Neural crest cell (in vitro differentiated cells): Measurements from ENCODE around the gene PXT1. TPM values are rescaled to one million over a fixed set of nuclear protein-coding genes. Genes with fewer than 3 reads are reported as not detected.
"Not testable (repeated sequence)": the region's sequence is repeated elsewhere in the genome, so short reads cannot be mapped to it uniquely, and the experiment has no call there.

ENCODE experiments used
- DNase-seq: peaks from one replicate; pipeline ENCODE4 v3.0.0; 2021; ENCODE audit warnings: low read depth, mixed read lengths, low spot score
- H3K27ac Mint-ChIP-seq: one replicate; pipeline ENCODE4 v1.8.0; 2021; ENCODE audit warnings: mild to moderate bottlenecking, mixed read lengths; ENCODE audit not compliant: unreplicated experiment
- H3K27me3 Mint-ChIP-seq: 2 replicates; pipeline ENCODE4 v1.8.0; 2021; ENCODE audit warnings: low read depth, mild to moderate bottlenecking, mixed read lengths
- H3K36me3 Mint-ChIP-seq: 2 replicates; pipeline ENCODE4 v1.8.0; 2021; ENCODE audit warnings: low read depth, mild to moderate bottlenecking, mixed read lengths
- H3K4me1 Mint-ChIP-seq: 2 replicates; pipeline ENCODE4 v1.8.0; 2021; ENCODE audit warnings: mixed read lengths
- H3K4me3 Mint-ChIP-seq: one replicate; pipeline ENCODE4 v1.8.0; 2021; ENCODE audit warnings: mild to moderate bottlenecking, mixed read lengths
- H3K9me3 Mint-ChIP-seq: 2 replicates; pipeline ENCODE4 v1.8.0; 2021; ENCODE audit warnings: mixed read lengths
- CTCF ChIP-seq: fragments of 200-600 bp; sonication (generic); conservative IDR thresholded peaks from 2 replicates; pipeline ENCODE4 v1.5.0; 2021; ENCODE audit warnings: antibody characterized with exemption, mild to moderate bottlenecking
- total RNA-seq: library from RNA; stranded (reverse); gene quantifications from 2 replicates; pipeline ENCODE4 v1.2.1, GENCODE V29; 2021

The PXT1 gene
- total RNA-seq, 1 donor from 2014 or later, result 0.14 TPM

- TF ChIP-seq CTCF, result no peak
- Mint-ChIP-seq H3K4me1 (peaks cover 4% of the 10 kb centered on the region), H3K36me3 (no peaks in the 10 kb centered on the region), H3K27ac (no peak overlapping the region), H3K9me3 (no peaks in the 10 kb centered on the region), H3K27me3 (no peaks in the 10 kb centered on the region), H3K4me3 (no peak overlapping the region)
- DNase-seq, result no peak
Observed at GRCh38 chr6:36460916-36461315, 18.3 kb upstream of the PXT1 start.

GRCh38 chr6:36459501-36459900, 16.8 kb upstream of the PXT1 start:
- Mint-ChIP-seq H3K27me3 (no peaks in the 10 kb centered on the region), H3K4me1 (peaks cover 4% of the 10 kb centered on the region), H3K36me3 (no peaks in the 10 kb centered on the region), H3K27ac (no peak overlapping the region), H3K9me3 (no peaks in the 10 kb centered on the region), H3K4me3 (no peak overlapping the region)
- no peak for DNase-seq
- no peak for TF ChIP-seq CTCF

GRCh38 chr6:36455486-36456027, 12.9 kb upstream of the PXT1 start:
- no peak overlapping the region for H3K4me3 Mint-ChIP-seq
- no peak overlapping the region for H3K27ac Mint-ChIP-seq
- H3K9me3 Mint-ChIP-seq, result no peaks in the 10 kb centered on the region
- no peak for DNase-seq
- H3K4me1 Mint-ChIP-seq, result peaks cover 4% of the 10 kb centered on the region
- H3K27me3 Mint-ChIP-seq, result no peaks in the 10 kb centered on the region
- TF ChIP-seq CTCF, result no peak
- H3K36me3 Mint-ChIP-seq, result no peaks in the 10 kb centered on the region

- H3K27ac Mint-ChIP-seq, H3K4me1 Mint-ChIP-seq, H3K27me3 Mint-ChIP-seq, H3K9me3 Mint-ChIP-seq, DNase-seq, H3K4me3 Mint-ChIP-seq: not testable (repeated sequence)
- H3K36me3 Mint-ChIP-seq, result peaks cover 12% of the 10 kb centered on the region
Observed at GRCh38 chr6:36452897-36453296, 10.2 kb upstream of the PXT1 start.

- peaks cover 12% of the 10 kb centered on the region for H3K36me3 Mint-ChIP-seq
- H3K4me1 Mint-ChIP-seq, result peaks cover 14% of the 10 kb centered on the region
- H3K27ac Mint-ChIP-seq, H3K27me3 Mint-ChIP-seq, H3K9me3 Mint-ChIP-seq, DNase-seq, H3K4me3 Mint-ChIP-seq: not testable (repeated sequence)
Observed at GRCh38 chr6:36449173-36449572, 6.5 kb upstream of the PXT1 start.

GRCh38 chr6:36445621-36446020, 3.0 kb upstream of the PXT1 start:
- peaks cover 12% of the 10 kb centered on the region for H3K36me3 Mint-ChIP-seq
- H3K4me3 Mint-ChIP-seq, result peak overlapping the region; percentile 74
- TF ChIP-seq CTCF, result no peak
- no peak overlapping the region for H3K27ac Mint-ChIP-seq
- no peaks in the 10 kb centered on the region for H3K27me3 Mint-ChIP-seq
- H3K9me3 Mint-ChIP-seq, result peaks cover 3% of the 10 kb centered on the region
- H3K4me1 Mint-ChIP-seq, result peaks cover 36% of the 10 kb centered on the region
- DNase-seq, result no peak

- no peaks in the 10 kb centered on the region for H3K27me3 Mint-ChIP-seq
- H3K4me1 Mint-ChIP-seq, result peaks cover 36% of the 10 kb centered on the region
- peaks cover 3% of the 10 kb centered on the region for H3K9me3 Mint-ChIP-seq
- no peak for DNase-seq
- TF ChIP-seq CTCF, result no peak
- peaks cover 10% of the 10 kb centered on the region for H3K36me3 Mint-ChIP-seq
- peak overlapping the region; percentile 92 for H3K4me3 Mint-ChIP-seq
- no peak overlapping the region for H3K27ac Mint-ChIP-seq
Observed at GRCh38 chr6:36444470-36444869, 1.8 kb upstream of the PXT1 start.
